GM06990 (cell line): ENCODE data around the gene CHML.
A peak's percentile ranks its signal among the peaks of the same experiment; 100 is the strongest.

Experiments
- DNase-seq: peaks from one replicate; pipeline ENCODE4 v3.0.0-alpha.2; 2011; ENCODE audit not compliant: insufficient read length; ENCODE audit errors: extremely low read depth
- H3K27me3 ChIP-seq: replicated peaks from 2 replicates; pipeline ENCODE4 v1.6.0; 2011; ENCODE audit warnings: low read length; ENCODE audit not compliant: control insufficient read depth, insufficient read depth
- H3K36me3 ChIP-seq: 2 replicates; pipeline ENCODE4 v1.5.1; 2011; ENCODE audit warnings: low read length; ENCODE audit not compliant: control insufficient read depth, insufficient read depth
- H3K4me3 ChIP-seq: replicated peaks from 2 replicates; pipeline ENCODE4 v1.5.1; 2011; ENCODE audit warnings: low read depth, mild to moderate bottlenecking, control low read depth, low read length
- CTCF ChIP-seq: IDR thresholded peaks from 2 replicates; pipeline ENCODE4 v1.5.1; 2011; ENCODE audit warnings: low read length, control low read depth, mild to moderate bottlenecking, inconsistent platforms; ENCODE audit not compliant: insufficient read depth, poor library complexity, severe bottlenecking

CHML gene

GRCh38 chr1:241679961-241680360, 39.8 kb upstream of the CHML start:
- TF ChIP-seq CTCF, result no peak
- Histone ChIP-seq H3K4me3 (no peak overlapping the region), H3K36me3 (no peaks in the 10 kb centered on the region), H3K27me3 (no peaks in the 10 kb centered on the region; the same call in 1 of the 2 replicates)
- DNase-seq, result no peak

GRCh38 chr1:241679404-241679803, 39.2 kb upstream of the CHML start:
- TF ChIP-seq CTCF, result no peak
- DNase-seq, result no peak
- no peaks in the 10 kb centered on the region; the same call in 1 of the 2 replicates for H3K27me3 ChIP-seq

GRCh38 chr1:241678536-241678935, 38.4 kb upstream of the CHML start:
- no peak for TF ChIP-seq CTCF
- Histone ChIP-seq H3K4me3 (no peak overlapping the region), H3K36me3 (no peaks in the 10 kb centered on the region)

More at GRCh38 chr1:241679404-241679803, 39.2 kb upstream of the CHML start:
- Histone ChIP-seq H3K4me3 (no peak overlapping the region), H3K36me3 (no peaks in the 10 kb centered on the region)

GRCh38 chr1:241677201-241677600, 37.0 kb upstream of the CHML start:
- H3K36me3 ChIP-seq, result no peaks in the 10 kb centered on the region
- no peak for TF ChIP-seq CTCF
- DNase-seq, result peak; percentile 23
- no peaks in the 10 kb centered on the region; the same call in 1 of the 2 replicates for H3K27me3 ChIP-seq
- H3K4me3 ChIP-seq, result peak overlapping the region; percentile 38

More at GRCh38 chr1:241678536-241678935, 38.4 kb upstream of the CHML start:
- no peaks in the 10 kb centered on the region; the same call in 1 of the 2 replicates for H3K27me3 ChIP-seq
- no peak for DNase-seq

DNA sequence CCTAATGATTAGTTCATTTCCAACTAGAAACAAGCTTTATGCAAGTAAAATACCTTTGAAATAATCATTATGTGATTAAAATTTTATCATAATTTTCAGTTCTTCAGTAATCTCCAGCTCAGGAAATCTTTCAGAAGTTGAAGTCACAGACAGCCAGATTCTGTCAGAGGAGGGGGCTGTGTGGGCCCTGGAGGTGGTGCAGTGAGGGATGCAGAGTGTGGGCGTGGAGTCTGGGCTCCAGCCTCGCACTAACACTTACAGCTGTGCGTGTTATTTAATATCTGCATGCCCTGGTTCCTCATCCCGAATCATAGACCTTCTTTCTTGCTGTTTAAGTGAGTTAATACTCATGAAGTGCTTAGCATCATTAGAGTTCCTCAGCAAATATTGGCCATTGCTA, 35.8 kb upstream of the CHML start:
- H3K27me3 ChIP-seq, result no peaks in the 10 kb centered on the region; the same call in 1 of the 2 replicates
- TF ChIP-seq CTCF, result no peak
- no peak for DNase-seq
- no peak overlapping the region for H3K4me3 ChIP-seq
- H3K36me3 ChIP-seq, result no peaks in the 10 kb centered on the region

DNA sequence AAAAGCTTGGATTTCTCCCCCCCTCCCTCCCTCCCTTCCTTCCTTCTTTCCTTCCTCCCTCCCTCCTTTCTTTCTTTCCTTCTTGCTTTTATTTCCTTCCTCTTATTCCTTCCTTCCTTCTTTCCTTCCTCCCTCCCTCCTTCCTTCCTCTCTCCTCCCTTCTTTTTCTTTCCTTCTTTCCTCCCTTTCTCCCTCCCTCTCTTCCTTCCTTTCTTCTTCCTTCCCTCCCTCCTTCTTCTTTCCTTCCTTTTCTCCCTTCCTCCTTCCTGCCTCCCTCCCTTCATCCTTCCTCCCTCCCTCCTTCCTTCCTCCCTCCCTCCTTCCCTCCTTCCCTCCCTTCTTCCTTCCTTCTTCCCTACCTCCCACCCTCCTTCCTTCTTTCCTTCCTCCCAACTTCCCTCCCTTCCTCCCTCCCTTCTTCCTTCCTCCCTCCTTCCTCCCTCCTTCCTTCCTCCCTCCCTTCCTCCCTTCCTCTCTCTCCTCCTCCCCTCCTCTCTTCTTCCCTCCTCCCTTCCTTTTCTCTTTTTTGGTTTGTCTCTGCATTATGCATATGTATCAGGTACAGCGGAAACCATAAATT, 34.7 kb upstream of the CHML start:
- DNase-seq, result no peak
- Histone ChIP-seq H3K36me3 (no peaks in the 10 kb centered on the region), H3K27me3 (no peaks in the 10 kb centered on the region), H3K4me3 (no peak overlapping the region)
- no peak for TF ChIP-seq CTCF
